AG08395 (cell line): ENCODE measurements around the gene SORCS2.

ENCODE experiments used
- DNase-seq: peaks from one replicate; pipeline ENCODE4 v3.0.0; 2012; ENCODE audit warnings: mixed read lengths, low spot score

SORCS2 gene

GRCh38 chr4:7192252-7193029 lies at the start of gene SORCS2:
Gene SORCS2 (plus strand): TSS chr4:7192538.
- DNase-seq: peak; percentile 79

DNA sequence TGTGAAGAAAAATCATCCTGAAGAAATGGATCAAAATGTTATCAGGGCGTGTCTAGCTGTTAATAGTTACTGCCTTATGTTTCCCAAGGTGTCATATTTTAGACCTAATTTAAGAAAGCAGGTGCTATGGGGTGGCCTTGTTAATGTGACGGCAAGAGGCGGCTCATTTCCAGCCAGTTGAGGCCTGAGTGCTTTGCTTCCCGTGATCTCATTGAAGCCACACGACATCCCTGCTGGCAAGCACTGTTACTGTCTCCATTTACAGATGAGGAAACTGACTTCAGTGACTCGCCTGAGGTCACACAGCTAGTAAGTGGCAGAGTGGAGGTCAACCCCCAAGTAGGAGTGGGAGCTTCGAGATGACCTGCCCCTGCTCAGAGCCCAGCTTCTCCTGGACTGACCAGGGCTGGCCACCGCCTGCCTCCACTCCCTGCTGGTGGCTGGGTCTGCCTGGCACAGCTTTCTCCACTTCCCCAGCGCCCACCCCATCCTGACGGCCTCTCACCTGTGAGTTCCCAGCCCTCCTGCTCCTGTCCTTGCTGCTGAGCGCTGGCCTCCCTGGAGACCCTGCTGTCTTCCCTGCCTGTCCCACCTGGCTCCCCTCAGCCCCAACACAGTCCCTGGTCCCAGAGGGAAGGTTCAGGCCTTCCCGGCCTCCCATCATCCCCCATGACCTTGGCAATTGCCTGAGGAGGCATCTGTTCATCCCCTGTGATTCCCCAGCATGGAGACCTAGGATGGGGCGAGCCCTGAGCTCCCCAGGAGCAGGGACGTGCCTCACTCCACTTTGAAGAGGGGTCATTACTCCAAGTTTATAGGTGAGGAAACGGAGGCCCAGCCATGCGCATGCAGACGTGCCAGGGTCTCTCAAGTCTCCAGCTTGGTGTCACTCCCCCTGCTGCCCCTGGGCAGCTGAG lies 47.7 kb upstream of the SORCS2 start:
- DNase-seq: no peak

- no peak for DNase-seq
Measured at GRCh38 chr4:7145291-7145934, 46.9 kb upstream of the SORCS2 start.

DNA sequence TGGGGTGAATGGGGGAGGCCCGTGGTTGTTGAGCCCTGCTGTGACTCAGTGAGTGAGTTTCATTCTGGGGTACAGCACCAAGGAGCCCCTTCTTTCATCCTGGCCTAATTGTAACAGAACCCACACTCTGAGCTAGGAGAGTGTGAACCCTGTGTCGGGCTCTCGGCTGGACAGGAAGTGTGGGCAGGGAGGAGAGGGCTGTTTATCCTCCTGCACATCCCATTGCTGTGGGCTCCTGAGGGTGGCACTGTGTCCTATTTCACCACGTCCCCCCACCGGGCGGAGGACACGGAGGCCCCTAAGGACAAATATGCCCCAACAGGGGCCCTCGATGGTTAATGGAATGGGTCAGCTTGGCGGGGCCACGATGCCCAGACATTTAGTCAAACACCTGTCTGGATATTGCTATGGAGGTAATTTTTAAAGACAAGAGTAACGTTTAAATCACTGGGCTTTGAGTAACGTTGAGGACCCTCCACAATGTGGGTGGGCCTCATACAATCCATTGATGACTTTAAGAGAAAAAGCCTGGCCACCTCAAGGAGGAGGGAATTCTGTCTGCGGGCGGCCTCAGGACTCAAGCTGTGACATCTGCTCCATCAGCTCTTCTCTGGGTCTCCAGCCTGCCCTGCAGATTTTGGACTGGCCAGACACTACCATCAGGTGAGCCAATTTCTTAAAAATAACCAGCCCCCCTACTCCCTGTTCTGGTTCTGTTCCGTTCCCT lies 46.1 kb upstream of the SORCS2 start:
- no peak for DNase-seq

DNA sequence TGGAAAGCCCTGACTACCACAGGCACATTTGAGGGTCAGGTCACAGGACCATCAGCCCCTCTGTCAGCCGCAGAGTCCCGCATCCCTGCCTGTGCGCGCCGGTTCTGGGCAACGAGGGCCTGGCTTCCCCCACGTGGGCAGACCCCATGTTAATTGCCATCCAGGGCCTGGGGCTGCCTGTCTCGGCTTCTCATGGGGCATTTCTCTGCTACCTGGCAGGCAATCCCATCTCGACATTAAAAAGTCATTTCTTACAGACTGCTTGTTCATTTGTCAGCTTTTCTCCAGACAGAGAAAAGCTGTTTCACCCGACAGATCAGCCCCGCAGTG lies 45.6 kb upstream of the SORCS2 start:
- no peak for DNase-seq

DNA sequence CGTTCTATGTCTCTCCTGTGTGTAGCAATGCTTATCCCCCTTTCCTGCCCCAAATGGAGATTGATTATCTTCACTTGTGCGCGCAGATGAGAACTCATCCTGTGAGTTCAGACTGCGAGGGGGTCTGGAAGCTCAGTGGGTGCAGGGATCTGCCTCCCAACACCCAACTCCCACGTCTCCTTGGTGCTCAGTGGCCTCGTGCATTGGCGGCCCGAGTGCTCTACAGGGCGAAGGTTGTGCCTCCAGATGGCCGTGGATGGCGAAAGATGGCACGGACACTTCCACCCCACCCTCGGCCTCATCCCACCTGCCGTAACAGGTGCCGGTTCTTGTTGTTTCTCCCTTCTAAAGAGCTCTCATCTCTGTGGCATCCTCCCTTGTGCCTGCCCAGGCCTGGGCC lies 45.1 kb upstream of the SORCS2 start:
- no peak for DNase-seq

- DNase-seq: no peak
Measured at GRCh38 chr4:7147661-7148310, 44.6 kb upstream of the SORCS2 start.

- DNase-seq: no peak
Measured at GRCh38 chr4:7148337-7148736, 44.0 kb upstream of the SORCS2 start.

- DNase-seq: no peak
Measured at GRCh38 chr4:7150036-7150635, 42.2 kb upstream of the SORCS2 start.

- no peak for DNase-seq
Measured at GRCh38 chr4:7151668-7152227, 40.6 kb upstream of the SORCS2 start.

GRCh38 chr4:7153711-7154110 lies 38.6 kb upstream of the SORCS2 start:
- DNase-seq: no peak

- no peak for DNase-seq
Measured at GRCh38 chr4:7154351-7154981, 37.9 kb upstream of the SORCS2 start.

DNA sequence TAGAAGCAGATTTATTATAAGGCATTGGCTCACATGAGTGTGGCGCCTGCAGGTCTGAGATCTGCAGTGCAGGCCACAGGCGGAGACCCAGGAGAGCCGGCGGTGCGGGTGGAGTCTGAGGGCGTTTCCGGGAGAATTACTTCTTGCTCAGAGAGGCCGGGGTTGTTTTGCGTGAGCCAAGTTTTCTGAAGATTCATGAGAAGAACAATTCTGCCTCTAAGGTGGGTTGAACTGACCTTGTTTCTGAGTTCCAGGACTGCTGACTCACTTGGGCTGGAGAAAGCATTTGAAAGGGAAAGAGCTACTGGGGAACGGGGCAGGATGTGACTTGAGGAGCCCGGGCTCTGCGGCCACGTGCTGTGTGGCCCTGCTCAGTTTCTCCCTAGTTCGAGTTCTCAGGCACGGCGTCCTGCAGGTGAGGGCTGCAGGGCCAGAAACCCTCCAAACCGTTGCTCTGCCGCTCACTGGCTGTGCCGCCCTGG lies 36.7 kb upstream of the SORCS2 start:
- DNase-seq: peak; percentile 46

DNA sequence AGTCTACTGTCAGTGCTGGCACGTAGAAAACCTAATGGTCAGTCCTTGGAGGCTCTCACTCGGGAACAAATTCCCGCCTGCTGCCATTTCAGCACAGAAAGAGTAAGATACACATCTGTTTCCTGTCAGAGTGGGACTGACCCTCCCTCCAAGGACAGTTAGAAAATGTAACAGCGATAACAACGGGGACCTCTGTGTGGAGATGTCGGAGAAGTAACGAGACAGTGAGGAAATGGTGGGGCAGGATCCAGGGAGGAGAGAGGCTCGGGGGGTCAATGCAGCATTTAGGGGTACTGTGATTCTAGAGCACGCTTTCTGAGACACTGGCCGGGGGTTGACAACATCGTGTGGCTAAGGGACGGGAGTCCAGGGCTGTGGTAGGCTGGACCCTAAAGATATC lies 36.0 kb upstream of the SORCS2 start:
- no peak for DNase-seq

DNA sequence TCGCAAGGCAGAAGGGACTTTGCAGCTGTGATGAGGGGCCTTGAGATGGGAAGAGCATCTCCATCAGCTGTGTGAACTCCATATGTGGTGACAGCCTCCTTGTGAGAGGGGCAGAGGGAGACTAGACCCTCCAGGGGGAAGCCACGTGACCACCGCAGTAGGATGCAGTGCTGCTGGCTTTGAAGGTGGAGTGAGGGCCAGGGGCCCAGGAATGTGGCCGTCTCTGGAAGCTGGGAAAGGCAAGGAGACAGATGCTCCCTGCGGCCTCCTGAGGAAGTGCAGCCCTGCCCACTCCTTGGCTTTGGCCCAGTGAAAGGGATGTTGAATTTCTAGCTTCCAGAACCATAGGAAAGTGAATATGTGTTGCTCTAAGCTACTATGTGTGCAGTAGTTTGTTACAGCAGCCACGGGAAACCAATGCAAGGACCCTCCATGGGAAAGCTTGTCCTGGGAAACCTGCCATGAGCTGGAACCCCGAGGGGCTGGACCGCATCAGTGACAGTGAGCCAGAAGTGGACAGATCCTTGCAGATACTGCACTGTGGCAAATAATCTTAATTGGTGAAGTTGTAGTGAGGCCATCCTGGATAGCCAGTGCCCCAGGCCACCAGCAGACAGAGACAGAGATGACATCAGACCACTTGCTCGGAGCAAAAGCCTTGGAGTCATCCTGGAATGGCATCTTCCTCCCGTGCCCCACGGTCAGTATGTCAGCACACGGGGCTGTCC lies 35.4 kb upstream of the SORCS2 start:
- DNase-seq: peak; percentile 60

- no peak for DNase-seq
Measured at GRCh38 chr4:7157666-7158065, 34.7 kb upstream of the SORCS2 start.

- DNase-seq: no peak
Measured at GRCh38 chr4:7158081-7158750, 34.1 kb upstream of the SORCS2 start.

DNA sequence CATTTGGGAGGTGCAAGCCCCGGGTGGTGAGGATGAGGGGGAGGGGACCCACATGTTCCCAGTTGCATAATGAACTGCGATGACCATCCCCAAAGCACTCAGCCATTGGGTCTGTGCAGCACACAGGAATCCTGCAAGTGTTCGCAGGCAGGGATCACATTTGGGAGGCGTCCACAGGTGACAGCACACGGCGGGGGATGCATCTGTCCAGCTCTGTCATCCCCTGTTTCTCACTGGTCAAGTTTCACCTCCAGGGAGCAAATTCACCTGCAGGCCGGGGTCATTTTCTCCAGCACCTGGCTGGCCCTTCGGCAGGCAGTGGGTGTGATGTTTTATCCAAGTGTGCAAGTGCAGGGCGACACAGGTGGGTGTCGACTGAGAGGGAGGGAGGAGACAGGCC lies 33.3 kb upstream of the SORCS2 start:
- DNase-seq: no peak

DNA sequence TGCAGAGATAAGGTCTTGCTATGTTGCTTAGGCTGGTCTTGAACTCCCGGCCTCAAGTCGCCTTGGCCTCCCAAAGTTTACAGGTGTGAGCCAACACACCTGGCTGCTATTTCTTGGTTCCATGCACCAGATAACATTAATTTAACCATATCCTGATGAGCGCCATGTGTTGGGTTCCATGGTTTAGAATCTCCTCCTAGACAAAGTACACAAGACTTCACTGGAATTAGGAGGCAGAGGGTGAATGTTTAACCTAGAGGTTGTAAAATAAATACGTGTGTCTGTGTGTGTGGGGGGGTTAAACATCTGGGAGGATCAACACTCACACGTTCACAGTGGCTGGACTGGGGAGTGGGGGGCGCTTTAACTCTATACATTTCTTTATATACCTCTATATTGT lies 32.4 kb upstream of the SORCS2 start:
- no peak for DNase-seq
